HFFc6 (cell line): ENCODE results near the gene LOXHD1. TPM values are rescaled to one million over a fixed set of nuclear protein-coding genes. Genes with fewer than 3 reads are reported as not detected.

Source experiments
- DNase-seq: peaks from one replicate; pipeline ENCODE4 v3.0.0-alpha.2; 2018
- H3K27ac Mint-ChIP-seq: 2 replicates; pipeline ENCODE4 v1.8.0; 2020; ENCODE audit warnings: mild to moderate bottlenecking, mixed read lengths
- H3K27me3 Mint-ChIP-seq: 2 replicates; pipeline ENCODE4 v1.8.0; 2021; ENCODE audit warnings: mild to moderate bottlenecking, moderate library complexity, mixed read lengths; ENCODE audit not compliant: insufficient read depth
- H3K36me3 Mint-ChIP-seq: 2 replicates; pipeline ENCODE4 v1.8.0; 2021; ENCODE audit warnings: low read depth, mixed read lengths
- H3K4me1 Mint-ChIP-seq: 2 replicates; pipeline ENCODE4 v1.8.0; 2020; ENCODE audit warnings: low read depth, mixed read lengths
- H3K4me3 Mint-ChIP-seq: 2 replicates; pipeline ENCODE4 v1.8.0; 2020; ENCODE audit warnings: mild to moderate bottlenecking, moderate library complexity, mixed read lengths
- H3K9me3 Mint-ChIP-seq: 2 replicates; pipeline ENCODE4 v1.8.0; 2020; ENCODE audit warnings: mild to moderate bottlenecking, mixed read lengths
- total RNA-seq, 6 experiments: library from RNA; stranded (reverse); fragmentation: NEBNext Ultra II Directional; extraction: Animal tissue kit (Norgen Biotek cat#: 25700); gene quantifications; 2 replicates in 1 of 6; 3 replicates in 5 of 6; pipeline ENCODE4 v1.2.3, GENCODE V29; 2021
- TF ChIP-seq, protein P1 (sequence below): fragments of 200-600 bp; sonication (generic); IDR thresholded peaks from 2 replicates; pipeline ENCODE4 v1.5.0; 2021; ENCODE audit warnings: antibody characterized with exemption, mild to moderate bottlenecking

LOXHD1 gene
- total RNA-seq, 6 experiments from 2014 or later = not detected

DNA sequence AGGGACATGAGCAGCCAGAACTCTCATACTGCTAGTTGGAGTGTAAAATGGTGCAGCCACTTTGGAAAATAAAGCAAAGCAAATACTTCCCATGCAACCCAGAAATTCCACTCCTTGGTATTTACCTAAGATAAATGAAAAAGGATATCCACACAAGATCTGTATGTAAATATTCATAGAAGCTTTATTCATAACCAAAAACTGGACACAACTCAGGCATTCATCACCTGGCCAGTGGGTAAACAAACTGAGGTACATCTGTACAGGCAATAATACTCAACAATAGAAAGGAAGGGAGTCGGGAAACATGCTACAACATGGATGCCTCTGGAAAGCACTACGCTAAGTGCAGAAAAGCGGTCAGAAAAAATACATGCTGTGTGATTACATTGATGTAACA lies 2.5 kb upstream of the LOXHD1 start:
- Mint-ChIP-seq H3K27me3 (peaks cover 22% of the 10 kb centered on the region), H3K4me3 (no peak overlapping the region), H3K36me3 (no peaks in the 10 kb centered on the region), H3K9me3 (no peaks in the 10 kb centered on the region), H3K27ac (no peak overlapping the region), H3K4me1 (peaks cover 9% of the 10 kb centered on the region)
- DNase-seq = no peak
- TF ChIP-seq, protein P1, sequence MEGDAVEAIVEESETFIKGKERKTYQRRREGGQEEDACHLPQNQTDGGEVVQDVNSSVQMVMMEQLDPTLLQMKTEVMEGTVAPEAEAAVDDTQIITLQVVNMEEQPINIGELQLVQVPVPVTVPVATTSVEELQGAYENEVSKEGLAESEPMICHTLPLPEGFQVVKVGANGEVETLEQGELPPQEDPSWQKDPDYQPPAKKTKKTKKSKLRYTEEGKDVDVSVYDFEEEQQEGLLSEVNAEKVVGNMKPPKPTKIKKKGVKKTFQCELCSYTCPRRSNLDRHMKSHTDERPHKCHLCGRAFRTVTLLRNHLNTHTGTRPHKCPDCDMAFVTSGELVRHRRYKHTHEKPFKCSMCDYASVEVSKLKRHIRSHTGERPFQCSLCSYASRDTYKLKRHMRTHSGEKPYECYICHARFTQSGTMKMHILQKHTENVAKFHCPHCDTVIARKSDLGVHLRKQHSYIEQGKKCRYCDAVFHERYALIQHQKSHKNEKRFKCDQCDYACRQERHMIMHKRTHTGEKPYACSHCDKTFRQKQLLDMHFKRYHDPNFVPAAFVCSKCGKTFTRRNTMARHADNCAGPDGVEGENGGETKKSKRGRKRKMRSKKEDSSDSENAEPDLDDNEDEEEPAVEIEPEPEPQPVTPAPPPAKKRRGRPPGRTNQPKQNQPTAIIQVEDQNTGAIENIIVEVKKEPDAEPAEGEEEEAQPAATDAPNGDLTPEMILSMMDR = no peak

DNA sequence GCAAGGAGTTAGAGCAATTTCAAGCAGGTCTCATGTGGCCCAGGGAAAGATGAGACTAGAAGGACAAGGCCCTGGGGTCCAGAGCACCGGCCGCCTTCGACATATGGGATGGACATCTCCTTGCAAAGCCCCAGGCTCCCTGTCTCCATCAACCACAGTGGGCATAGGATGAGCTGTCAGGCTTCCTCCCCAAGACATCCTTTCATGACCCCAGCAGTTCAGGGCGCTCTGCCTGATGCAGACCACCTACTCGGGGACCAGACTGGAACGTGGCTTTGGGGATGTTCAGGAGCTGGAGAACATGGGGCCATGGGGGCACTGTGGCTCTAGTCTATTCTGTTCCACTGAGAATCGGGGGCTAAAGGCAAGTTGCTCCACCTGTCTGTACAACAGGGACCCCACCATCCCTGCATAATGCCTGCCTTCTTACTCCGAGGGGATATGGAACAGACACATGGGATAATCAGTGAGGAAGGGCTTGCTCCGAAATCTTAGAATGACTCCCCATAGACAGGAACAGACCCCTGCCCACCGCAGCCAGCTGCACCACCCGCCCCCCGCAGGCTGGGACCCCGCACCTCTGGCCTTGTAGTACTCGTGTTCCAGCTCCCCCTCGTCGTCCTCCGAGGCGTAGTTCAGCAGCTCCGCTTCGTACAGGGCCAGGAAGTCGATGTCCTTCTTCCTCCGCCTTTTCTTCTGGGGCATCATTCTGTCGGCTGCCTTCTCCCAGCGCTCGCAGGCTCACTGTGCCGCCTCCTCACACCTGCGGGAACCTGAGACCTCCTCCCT lies 500 bp downstream of the LOXHD1 start:
- DNase-seq = no peak
- TF ChIP-seq, protein P1 = no peak
- Mint-ChIP-seq H3K4me1 (peaks cover 9% of the 10 kb centered on the region), H3K27ac (no peak overlapping the region), H3K36me3 (no peaks in the 10 kb centered on the region), H3K27me3 (peaks cover 22% of the 10 kb centered on the region), H3K4me3 (no peak overlapping the region), H3K9me3 (no peaks in the 10 kb centered on the region)

DNA sequence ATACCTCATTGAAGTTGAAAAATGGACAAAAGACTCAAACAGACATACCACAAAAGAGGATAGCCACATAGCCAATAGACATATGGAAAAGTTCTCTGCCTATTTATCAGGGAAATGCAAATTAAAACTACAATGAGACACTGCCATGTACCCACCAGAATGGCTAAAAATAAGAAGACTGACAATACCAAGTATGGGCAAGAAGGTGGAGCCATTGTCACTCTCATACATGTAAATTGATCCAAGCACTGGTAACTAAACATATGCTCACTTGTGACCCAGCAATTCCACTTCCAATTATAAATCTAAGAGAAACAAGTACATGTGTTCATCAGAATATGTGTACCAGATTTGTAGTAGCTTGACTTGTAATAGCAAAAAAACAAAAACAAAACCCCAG lies 4.6 kb downstream of the LOXHD1 start:
- Mint-ChIP-seq H3K27me3 (peaks cover 40% of the 10 kb centered on the region), H3K27ac (no peak overlapping the region), H3K9me3 (no peaks in the 10 kb centered on the region), H3K36me3 (no peaks in the 10 kb centered on the region), H3K4me3 (no peak overlapping the region), H3K4me1 (peaks cover 9% of the 10 kb centered on the region)
- no peak for DNase-seq
- TF ChIP-seq, protein P1 = no peak

DNA sequence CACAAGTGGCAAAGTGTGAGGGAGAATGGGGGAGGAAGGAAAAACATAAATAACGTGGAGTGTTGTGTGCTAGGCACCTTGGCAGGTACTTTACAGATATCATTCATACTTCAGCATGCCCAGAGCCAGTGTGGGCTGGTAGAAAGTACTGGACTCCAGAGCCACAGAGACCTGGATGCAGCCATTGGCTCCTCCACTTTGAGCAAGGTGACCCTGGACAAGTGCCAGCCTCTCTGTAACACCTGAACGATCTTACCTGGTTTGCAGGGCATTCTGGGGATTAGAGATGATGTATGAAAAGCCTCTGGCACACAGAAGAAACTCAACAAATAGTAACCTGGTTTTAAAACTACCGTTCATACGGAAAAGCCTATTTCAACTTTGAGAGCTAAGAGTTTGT lies 6.3 kb downstream of the LOXHD1 start:
- DNase-seq = no peak
- Mint-ChIP-seq H3K27ac (no peak overlapping the region), H3K36me3 (no peaks in the 10 kb centered on the region), H3K27me3 (peaks cover 49% of the 10 kb centered on the region), H3K4me3 (no peak overlapping the region), H3K9me3 (no peaks in the 10 kb centered on the region), H3K4me1 (peaks cover 3% of the 10 kb centered on the region)
- TF ChIP-seq, protein P1 = no peak

DNA sequence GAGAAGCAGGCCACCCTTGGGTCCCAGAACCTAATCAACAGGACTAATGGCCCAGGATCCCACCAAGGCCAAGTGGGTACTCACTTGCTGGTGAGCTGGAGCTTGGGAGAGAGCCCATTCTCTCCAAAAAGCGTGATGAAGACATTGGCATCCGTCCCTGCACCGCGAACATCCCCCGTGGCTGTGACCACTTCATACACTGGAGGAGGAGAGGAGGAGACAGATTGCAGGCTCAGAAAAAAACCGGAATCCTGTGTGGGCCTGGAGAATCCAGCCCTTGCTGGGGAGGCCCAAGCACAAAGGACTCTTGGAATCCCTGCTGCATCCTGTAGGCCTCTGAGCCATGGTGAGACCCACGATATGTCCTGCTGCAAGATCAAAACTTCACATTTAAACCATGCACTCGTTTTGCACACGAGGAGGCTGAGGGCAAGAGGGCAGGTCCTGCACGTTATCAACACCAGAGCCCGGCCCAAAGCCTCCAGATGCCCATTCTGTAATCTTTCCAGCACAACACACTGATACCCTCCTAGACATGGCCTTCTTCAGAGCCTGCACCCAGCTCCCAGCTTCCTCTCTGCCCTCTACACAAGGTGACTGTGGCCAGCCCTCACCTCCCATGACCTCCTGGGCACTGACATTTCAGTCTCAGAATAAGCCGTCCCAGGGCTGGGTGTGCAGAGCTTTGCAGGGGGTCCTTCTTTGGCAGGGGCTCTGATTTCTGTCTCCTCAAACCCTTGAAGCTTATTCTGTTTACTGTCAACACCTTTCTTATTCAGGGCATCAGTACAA lies 7.8 kb downstream of the LOXHD1 start:
- DNase-seq = no peak
- H3K27ac Mint-ChIP-seq = no peak overlapping the region
- H3K4me1 Mint-ChIP-seq = no peaks in the 10 kb centered on the region
- no peaks in the 10 kb centered on the region for H3K9me3 Mint-ChIP-seq
- peaks cover 52% of the 10 kb centered on the region for H3K27me3 Mint-ChIP-seq
- no peaks in the 10 kb centered on the region for H3K36me3 Mint-ChIP-seq
- TF ChIP-seq, protein P1 = no peak
- no peak overlapping the region for H3K4me3 Mint-ChIP-seq
